Transverse colon (tissue), 4 donors: ENCODE measurements around the gene TNFRSF25. TPM values are rescaled to one million over a fixed set of nuclear protein-coding genes. Genes with fewer than 3 reads are reported as not detected.

Source experiments
- DNase-seq: peaks from one replicate; pipeline ENCODE4 v3.0.0-alpha.2; 2019
- H3K27ac ChIP-seq, 4 donors: fragments of 200-600 bp; sonication (generic); 2 replicates each; pipeline ENCODE4 v1.5.1; 2016 to 2018; ENCODE audit warnings: inconsistent platforms in 4 of 4
- H3K27me3 ChIP-seq: fragments of 200-600 bp; sonication (generic); 2 replicates; pipeline ENCODE4 v1.5.1; 2017; ENCODE audit warnings: inconsistent platforms
- H3K36me3 ChIP-seq, 4 donors: fragments of 200-600 bp; sonication (generic); 2 replicates each; pipeline ENCODE4 v1.5.1; 2017 to 2019; ENCODE audit warnings: inconsistent platforms in 4 of 4
- H3K4me1 ChIP-seq, 4 donors: fragments of 200-600 bp; sonication (generic); 2 replicates each; pipeline ENCODE4 v1.5.1; 2017 to 2020; ENCODE audit warnings: inconsistent platforms in 4 of 4
- H3K4me3 ChIP-seq, 4 donors: fragments of 200-600 bp; sonication (generic); 1 replicate in 1 of 4; 2 replicates in 3 of 4; pipeline versions ENCODE4 v1.5.1 to v1.6.1; 2017 to 2019; ENCODE audit warnings: inconsistent platforms in 4 of 4
- H3K9me3 ChIP-seq, 2 donors: fragments of 200-600 bp; sonication (generic); 2 replicates each; pipeline ENCODE4 v1.5.1; 2017 to 2019; ENCODE audit warnings: inconsistent platforms in 2 of 2
- EP300 ChIP-seq: sonication (generic); formaldehyde crosslinking; IDR thresholded peaks from one replicate; pipeline ENCODE4 v1.6.1; 2017; ENCODE audit warnings: antibody characterized with exemption, low read depth
- POLR2A ChIP-seq: fragments of 450-650 bp; IDR thresholded peaks from one replicate; pipeline ENCODE4 v1.6.1; 2016; ENCODE audit warnings: antibody characterized with exemption, mild to moderate bottlenecking, moderate library complexity
- POLR2AphosphoS5 ChIP-seq, 3 donors: sonication (generic); formaldehyde crosslinking; IDR thresholded peaks; one replicate each; pipeline ENCODE4 v1.6.1; 2016; ENCODE audit warnings: antibody characterized with exemption in 3 of 3
- WGBS, 2 donors: methylation state at CpG; one replicate each; pipeline ENCODE4 v1.1.5; 2018; ENCODE audit warnings: low coverage in 1 of 2; 5-methylcytosine and 5-hydroxymethylcytosine counted together
- in situ Hi-C, 4 donors: fragments of 200-750 bp; cut with MboI; loops; one replicate each; pipeline versions ENCODE4 v1.15.0 to v1.15.1; 2017; ENCODE audit warnings: low sequenced_read_pairs in 3 of 4, low pct_ligation_motif_present in 1 of 4, low pct_unique_long_range_greater_than_20kb in 1 of 4
- intact Hi-C: fragments of 100-400 bp; cut with DNase I; formaldehyde crosslinking; loops from one replicate; pipeline ENCODE4 v1.15.1; 2023; ENCODE audit warnings: low total_unique reads
- total RNA-seq, 4 donors: library from RNA; depleted of rRNA; stranded (reverse); fragments of >200 nt; gene quantifications; one replicate each; pipeline ENCODE4 v1.1.0, GENCODE V29; 2016
- TF ChIP-seq, protein P1 (sequence below), 5 experiments: fragments of 200-600 bp in 3 of 5; fragments of 450-650 bp in 2 of 5; sonication (generic) in 3 of 5; IDR thresholded peaks; 1 replicate in 2 of 5; 2 replicates in 3 of 5; pipeline ENCODE4 v1.5.1; 2016 to 2017; ENCODE audit warnings: antibody characterized with exemption in 5 of 5, inconsistent platforms in 3 of 5, mild to moderate bottlenecking in 2 of 5, moderate library complexity in 1 of 5

Gene TNFRSF25
- total RNA-seq, 4 donors from 2014 or later: 38.9 to 55.3 (median 45.0) TPM

DNA sequence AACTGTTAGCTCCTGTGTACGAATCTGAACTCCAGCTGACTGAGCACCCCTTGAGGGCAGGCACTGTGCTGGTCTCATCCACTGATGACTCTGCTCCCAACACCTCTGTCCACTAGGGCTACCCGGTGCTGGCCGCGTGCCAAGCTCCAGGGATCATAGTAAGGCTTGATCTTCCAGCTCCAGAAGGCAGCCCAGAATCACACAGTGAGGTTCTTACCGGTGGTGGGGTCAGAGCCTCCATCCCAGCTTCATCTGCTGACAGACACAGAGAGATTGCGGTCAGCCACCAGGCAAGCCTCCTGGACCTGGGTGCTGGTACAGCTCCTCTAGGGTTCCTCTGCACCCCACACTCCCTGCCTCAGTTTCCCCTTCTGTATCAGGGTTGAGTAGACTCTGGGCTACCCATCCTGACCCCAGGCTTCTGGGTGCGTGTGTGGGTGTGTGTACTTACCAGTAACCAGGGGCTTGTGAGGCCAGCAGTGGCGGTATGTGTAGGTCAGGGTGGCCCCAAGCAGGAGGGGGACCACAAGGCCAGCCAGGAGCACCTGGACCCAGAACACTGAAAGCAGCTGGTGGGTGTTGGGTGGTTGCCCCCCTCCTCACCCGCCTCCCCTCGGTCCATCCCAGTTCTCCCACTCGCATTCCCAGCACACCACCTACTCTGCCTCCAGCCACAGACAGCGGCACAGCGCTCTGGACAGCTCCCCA, 3.4 kb downstream of the TNFRSF25 start:
- 90% methylated on average over 13 of the region's 13 CpGs; no CpG with 5 or more reads in 1 of the 2 donors for WGBS, 2 donors
- H3K4me3 ChIP-seq: no peak overlapping the region
- peaks cover 16% of the 10 kb centered on the region for H3K27me3 ChIP-seq
- TF ChIP-seq, protein P1, sequence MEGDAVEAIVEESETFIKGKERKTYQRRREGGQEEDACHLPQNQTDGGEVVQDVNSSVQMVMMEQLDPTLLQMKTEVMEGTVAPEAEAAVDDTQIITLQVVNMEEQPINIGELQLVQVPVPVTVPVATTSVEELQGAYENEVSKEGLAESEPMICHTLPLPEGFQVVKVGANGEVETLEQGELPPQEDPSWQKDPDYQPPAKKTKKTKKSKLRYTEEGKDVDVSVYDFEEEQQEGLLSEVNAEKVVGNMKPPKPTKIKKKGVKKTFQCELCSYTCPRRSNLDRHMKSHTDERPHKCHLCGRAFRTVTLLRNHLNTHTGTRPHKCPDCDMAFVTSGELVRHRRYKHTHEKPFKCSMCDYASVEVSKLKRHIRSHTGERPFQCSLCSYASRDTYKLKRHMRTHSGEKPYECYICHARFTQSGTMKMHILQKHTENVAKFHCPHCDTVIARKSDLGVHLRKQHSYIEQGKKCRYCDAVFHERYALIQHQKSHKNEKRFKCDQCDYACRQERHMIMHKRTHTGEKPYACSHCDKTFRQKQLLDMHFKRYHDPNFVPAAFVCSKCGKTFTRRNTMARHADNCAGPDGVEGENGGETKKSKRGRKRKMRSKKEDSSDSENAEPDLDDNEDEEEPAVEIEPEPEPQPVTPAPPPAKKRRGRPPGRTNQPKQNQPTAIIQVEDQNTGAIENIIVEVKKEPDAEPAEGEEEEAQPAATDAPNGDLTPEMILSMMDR (IDR thresholded peaks at IDR 0.05): no peak
- TF ChIP-seq POLR2AphosphoS5 (IDR thresholded peaks at IDR 0.05) (no peak), EP300 (no peak), POLR2A (no peak)
- H3K27ac ChIP-seq: no peak overlapping the region
- H3K4me1 ChIP-seq: no peaks in the 10 kb centered on the region
- in situ Hi-C loops (no loop called here), intact Hi-C loops (no loop called here)
- H3K9me3 ChIP-seq: no peaks in the 10 kb centered on the region
- DNase-seq: no peak
- no peaks in the 10 kb centered on the region for H3K36me3 ChIP-seq

DNA sequence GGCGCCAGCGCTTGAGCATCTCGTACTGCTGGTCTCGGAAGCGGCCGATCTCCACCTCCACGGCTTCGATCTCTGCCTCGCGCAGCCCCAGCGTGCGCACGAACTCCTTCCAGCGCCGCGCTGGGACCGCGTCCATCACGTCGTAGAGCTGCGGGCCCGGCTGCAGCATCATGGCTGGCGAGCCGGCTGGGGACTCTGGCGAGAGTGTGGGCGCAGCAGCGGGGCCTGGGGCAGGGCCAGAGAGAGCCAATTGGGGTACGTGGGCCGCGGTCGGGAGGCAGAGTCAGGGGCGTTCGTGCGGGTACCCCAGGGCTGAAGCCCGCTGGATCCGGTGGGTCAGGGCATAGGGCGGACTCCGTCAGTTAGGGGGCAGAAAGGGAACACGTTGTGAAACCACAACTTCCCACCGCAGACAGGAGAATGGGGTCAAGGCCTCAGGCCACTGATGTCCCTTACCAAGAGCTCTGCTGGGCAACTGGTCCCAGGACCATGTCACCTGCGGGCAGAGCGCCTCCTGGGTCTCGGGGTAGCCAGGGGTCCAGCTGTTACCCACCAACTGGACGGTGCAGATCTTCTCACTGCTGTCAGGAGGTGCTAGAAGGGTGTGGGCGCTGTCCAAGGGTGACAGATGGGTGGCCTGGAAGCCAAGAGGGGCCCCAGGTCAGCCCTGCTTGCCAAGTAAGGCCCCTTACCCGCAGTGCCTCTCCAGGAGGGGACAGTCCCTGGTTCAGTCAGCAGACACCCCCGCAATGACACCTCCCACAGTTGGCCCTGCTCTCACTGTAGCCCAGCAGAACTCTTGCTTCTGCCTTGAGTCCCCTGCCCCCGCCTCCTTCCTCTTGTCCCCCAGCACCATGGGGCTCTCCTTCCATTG, 4.2 kb downstream of the TNFRSF25 start:
- no peak for DNase-seq
- Histone ChIP-seq H3K27me3 (peaks cover 21% of the 10 kb centered on the region), H3K4me3 (no peak overlapping the region), H3K9me3 (no peaks in the 10 kb centered on the region), H3K4me1 (no peaks in the 10 kb centered on the region), H3K36me3 (no peaks in the 10 kb centered on the region), H3K27ac (no peak overlapping the region)
- intact Hi-C loops (no loop called here), in situ Hi-C loops (no loop called here)
- 82 to 94% methylated on average over 17 to 48 of the region's 48 CpGs for WGBS, 2 donors
- TF ChIP-seq, protein P1 (IDR thresholded peaks at IDR 0.05): no peak
- TF ChIP-seq EP300 (no peak), POLR2A (no peak), POLR2AphosphoS5 (IDR thresholded peaks at IDR 0.05) (no peak)

DNA sequence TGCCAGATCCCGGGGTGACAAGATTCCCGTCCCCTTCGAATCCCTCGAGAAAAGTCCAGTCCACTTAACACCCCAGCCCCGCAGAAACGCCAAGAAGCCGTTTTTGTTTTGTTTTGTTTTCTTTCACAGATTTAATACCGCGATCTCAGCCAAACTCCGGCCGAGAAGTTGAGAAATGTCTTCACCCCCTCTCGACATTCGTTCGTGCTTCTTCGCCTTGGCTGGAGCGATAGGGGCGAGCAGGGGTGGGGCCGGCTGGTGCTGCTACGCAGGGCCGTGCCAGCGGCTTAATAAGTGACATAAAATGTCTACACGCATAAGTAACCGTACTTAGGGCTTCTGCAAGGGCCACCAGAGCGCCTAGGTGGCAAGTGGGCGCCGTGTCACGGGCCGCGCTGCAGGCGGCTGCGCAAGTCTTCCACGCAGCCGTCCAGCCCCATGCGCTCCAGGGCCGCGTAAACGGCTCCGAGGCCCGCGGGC, 4.9 kb downstream of the TNFRSF25 start:
- 77 to 89% methylated on average over 13 to 40 of the region's 40 CpGs for WGBS, 2 donors
- Histone ChIP-seq H3K4me3 (peak overlapping the region in 2 of 4 donors; percentile 8 to 32), H3K27ac (peak overlapping the region in 3 of 4 donors; percentile 41 to 57 (median 52)), H3K4me1 (no peaks in the 10 kb centered on the region), H3K36me3 (no peaks in the 10 kb centered on the region), H3K27me3 (peaks cover 21% of the 10 kb centered on the region), H3K9me3 (no peaks in the 10 kb centered on the region)
- intact Hi-C loops (no loop called here), in situ Hi-C loops (no loop called here)
- TF ChIP-seq EP300: no peak
- no peak for TF ChIP-seq POLR2A
- no peak for TF ChIP-seq POLR2AphosphoS5 (IDR thresholded peaks at IDR 0.05)
- TF ChIP-seq, protein P1 (IDR thresholded peaks at IDR 0.05): no peak
- no peak for DNase-seq
